Liver (tissue), 9 donors: ENCODE measurements around the gene BMAL2. TPM values are rescaled to one million over a fixed set of nuclear protein-coding genes. Genes with fewer than 3 reads are reported as not detected.

Source experiments
- DNase-seq: peaks from one replicate; pipeline ENCODE4 v3.0.0-alpha.2; 2017; ENCODE audit warnings: low spot score
- H3K27ac ChIP-seq, 2 donors: one replicate each; pipeline ENCODE4 v1.7.0; 2013; ENCODE audit warnings: inconsistent platforms in 2 of 2, low read length in 2 of 2, control low read depth in 1 of 2, low read depth in 1 of 2, mild to moderate bottlenecking in 1 of 2
- H3K27me3 ChIP-seq, 4 donors: one replicate each; pipeline versions ENCODE4 v1.6.1 to v1.7.0; 2013; ENCODE audit warnings: low read length in 3 of 4, inconsistent platforms in 1 of 4, mild to moderate bottlenecking in 1 of 4, moderate library complexity in 1 of 4; ENCODE audit not compliant: control insufficient read depth in 4 of 4, insufficient read depth in 4 of 4
- H3K36me3 ChIP-seq, 4 donors: one replicate each; pipeline versions ENCODE4 v1.6.1 to v1.7.0; 2013; ENCODE audit warnings: low read length in 3 of 4, mild to moderate bottlenecking in 3 of 4, low read depth in 1 of 4, moderate library complexity in 1 of 4; ENCODE audit not compliant: control insufficient read depth in 4 of 4, insufficient read depth in 3 of 4
- H3K4me1 ChIP-seq, 4 donors: one replicate each; pipeline versions ENCODE4 v1.6.1 to v1.7.0; 2013; ENCODE audit warnings: low read length in 3 of 4, mild to moderate bottlenecking in 3 of 4, moderate library complexity in 1 of 4; ENCODE audit not compliant: control insufficient read depth in 4 of 4, insufficient read depth in 4 of 4
- H3K4me3 ChIP-seq, 3 donors: one replicate each; pipeline versions ENCODE4 v1.6.1 to v1.7.0; 2013; ENCODE audit warnings: low read length in 3 of 3, control low read depth in 1 of 3, low read depth in 1 of 3, mild to moderate bottlenecking in 1 of 3
- H3K9ac ChIP-seq, 2 donors: one replicate each; pipeline ENCODE4 v1.7.0; 2013; ENCODE audit warnings: low read length in 2 of 2, mild to moderate bottlenecking in 2 of 2, moderate library complexity in 2 of 2, control low read depth in 1 of 2, low read depth in 1 of 2
- H3K9me3 ChIP-seq, 4 donors: one replicate each; pipeline versions ENCODE4 v1.6.1 to v1.7.0; 2013; ENCODE audit warnings: low read length in 3 of 4; ENCODE audit not compliant: control insufficient read depth in 4 of 4
- ATF3 ChIP-seq: IDR thresholded peaks from 2 replicates; pipeline ENCODE4 v1.6.1; 2016; ENCODE audit warnings: antibody characterized with exemption
- CTCF ChIP-seq: fragments of 150-350 bp; IDR thresholded peaks from 2 replicates; pipeline ENCODE4 v1.5.1; 2017; ENCODE audit warnings: improper control_type of control experiment, low read depth, low read length; ENCODE audit not compliant: missing input control
- EGR1 ChIP-seq, 2 donors: IDR thresholded peaks; 2 replicates each; pipeline ENCODE4 v1.6.1; 2016 to 2018; ENCODE audit warnings: antibody characterized with exemption in 2 of 2, low read depth in 2 of 2
- FOXA1 ChIP-seq: IDR thresholded peaks from 2 replicates; pipeline ENCODE4 v1.6.1; 2016; ENCODE audit warnings: antibody characterized with exemption
- FOXA2 ChIP-seq: IDR thresholded peaks from 2 replicates; pipeline ENCODE4 v1.6.1; 2016; ENCODE audit warnings: antibody characterized with exemption
- GABPA ChIP-seq, 2 donors: IDR thresholded peaks in 1 of 2; conservative IDR thresholded peaks in 1 of 2; 2 replicates each; pipeline ENCODE4 v1.6.1; 2016; ENCODE audit warnings: antibody characterized with exemption in 2 of 2, mild to moderate bottlenecking in 1 of 2, moderate library complexity in 1 of 2
- HNF4A ChIP-seq, 2 donors: conservative IDR thresholded peaks; 2 replicates each; pipeline ENCODE4 v1.6.1; 2016; ENCODE audit warnings: antibody characterized with exemption in 2 of 2, mild to moderate bottlenecking in 2 of 2
- HNF4G ChIP-seq: IDR thresholded peaks from 2 replicates; pipeline ENCODE4 v1.6.1; 2016; ENCODE audit warnings: antibody characterized with exemption
- MAX ChIP-seq: IDR thresholded peaks from 2 replicates; pipeline ENCODE4 v1.6.1; 2016; ENCODE audit warnings: antibody characterized with exemption
- NR2F2 ChIP-seq: IDR thresholded peaks from 2 replicates; pipeline ENCODE4 v1.6.1; 2016; ENCODE audit warnings: antibody characterized with exemption
- RAD21 ChIP-seq, 2 donors: IDR thresholded peaks; 2 replicates each; pipeline ENCODE4 v1.6.1; 2016; ENCODE audit warnings: antibody characterized with exemption in 2 of 2, mild to moderate bottlenecking in 2 of 2
- RXRA ChIP-seq, 2 donors: IDR thresholded peaks; 2 replicates each; pipeline ENCODE4 v1.6.1; 2017 to 2018; ENCODE audit warnings: antibody characterized with exemption in 2 of 2, mild to moderate bottlenecking in 1 of 2
- SP1 ChIP-seq: IDR thresholded peaks from 2 replicates; pipeline ENCODE4 v1.6.1; 2018; ENCODE audit warnings: antibody characterized with exemption, mild to moderate bottlenecking
- TAF1 ChIP-seq: conservative IDR thresholded peaks from 2 replicates; pipeline ENCODE4 v1.6.1; 2016; ENCODE audit warnings: antibody characterized with exemption, mild to moderate bottlenecking
- YY1 ChIP-seq: IDR thresholded peaks from 2 replicates; pipeline ENCODE4 v1.6.1; 2016; ENCODE audit warnings: antibody characterized with exemption, mild to moderate bottlenecking
- ZBTB33 ChIP-seq: IDR thresholded peaks from 2 replicates; pipeline ENCODE4 v1.6.1; 2016; ENCODE audit warnings: antibody characterized with exemption
- WGBS: extraction: QIAGEN DNeasy Blood & Tissue Kit; methylation state at CpG from one replicate; pipeline ENCODE4 v1.1.7; 2013; 5-methylcytosine and 5-hydroxymethylcytosine counted together
- polyA plus RNA-seq, 2 donors: library from polyadenylated mRNA; stranded (reverse) in 1 of 2; unstranded in 1 of 2; fragments of 200-250 nt in 1 of 2; fragments of >200 nt in 1 of 2; fragmentation: Nextera tagmentation in 1 of 2; extraction: Ambion mirVana in 1 of 2; gene quantifications; one replicate each; pipeline versions ENCODE4 v1.2.1 to v1.2.3, GENCODE V29; 2013 to 2015
- total RNA-seq, 2 donors: library from RNA; depleted of rRNA; stranded (reverse); fragments of >200 nt; gene quantifications; one replicate each; pipeline ENCODE4 v1.2.3, GENCODE V29; 2014
- donor health status: healthy.
- donor health status: healthy.
- donor health status: healthy.
- donor health status: healthy.
- donor health status: healthy.

Gene BMAL2
- total and polyA plus RNA-seq, 4 donors, result 1.4 to 4.4 (median 1.7) TPM

GRCh38 chr12:27304856-27305255, 27.8 kb upstream of the BMAL2 start:
- WGBS, result 65% methylated on average over 1 of the region's 1 CpG
- H3K27me3 ChIP-seq, result no peaks in the 10 kb centered on the region
- H3K4me3 ChIP-seq, result no peak overlapping the region
- H3K9ac ChIP-seq, result no peak overlapping the region
- no peak for DNase-seq
- no peaks in the 10 kb centered on the region for H3K9me3 ChIP-seq
- peaks cover 0 to 15% (median 9%) of the 10 kb centered on the region in 4 donors for H3K4me1 ChIP-seq
- no peak overlapping the region for H3K27ac ChIP-seq
- TF ChIP-seq RXRA (IDR thresholded peaks at IDR 0.05), result no peak
- no peak for TF ChIP-seq FOXA2
- no peak for TF ChIP-seq RAD21 (IDR thresholded peaks at IDR 0.05)
- no peak for TF ChIP-seq ATF3
- TF ChIP-seq HNF4A (conservative IDR thresholded peaks at IDR 0.05), result no peak
- no peak for TF ChIP-seq HNF4G
- no peak for TF ChIP-seq MAX
- TF ChIP-seq YY1, result no peak
- no peak for TF ChIP-seq GABPA (IDR thresholded peaks at IDR 0.05 in 1 of 2, conservative IDR thresholded peaks at IDR 0.05 in 1 of 2)
- TF ChIP-seq EGR1 (IDR thresholded peaks at IDR 0.05; ENCODE audit: low read depth in 2 of 2), result no peak
- no peak for TF ChIP-seq TAF1
- no peak for TF ChIP-seq CTCF
- TF ChIP-seq NR2F2, result no peak
- TF ChIP-seq ZBTB33, result no peak
- no peak for TF ChIP-seq SP1
- no peak for TF ChIP-seq FOXA1
- H3K36me3 ChIP-seq, result peaks cover 2 to 12% (median 7%) of the 10 kb centered on the region in 4 donors

- TF ChIP-seq YY1, result no peak
- peak; percentile 82 to 86 for TF ChIP-seq RAD21 (IDR thresholded peaks at IDR 0.05)
- no peak for TF ChIP-seq FOXA1
- peak; percentile 30 for TF ChIP-seq CTCF
- Histone ChIP-seq H3K27me3 (no peaks in the 10 kb centered on the region), H3K4me3 (no peak overlapping the region), H3K9ac (no peak overlapping the region), H3K27ac (no peak overlapping the region), H3K9me3 (no peaks in the 10 kb centered on the region), H3K36me3 (peaks cover 0 to 12% (median 7%) of the 10 kb centered on the region in 4 donors), H3K4me1 (peaks cover 0 to 15% (median 9%) of the 10 kb centered on the region in 4 donors)
- no peak for DNase-seq
- WGBS, result 95% methylated on average over 1 of the region's 1 CpG
Observed at GRCh38 chr12:27305673-27306456, 26.8 kb upstream of the BMAL2 start.
